Central memory CD8-positive, alpha-beta T cell (primary cell): Measurements from ENCODE around the gene DPP6.
"Not testable (repeated sequence)": the region's sequence is repeated elsewhere in the genome, so short reads cannot be mapped to it uniquely, and the experiment has no call there.

ENCODE experiments used
- ATAC-seq: fragments of 150-1000 bp; cut with Tn5 transposase; replicated peaks from 2 replicates; pipeline ENCODE4 v1.10.0; 2022; ENCODE audit warnings: mild to moderate bottlenecking, moderate FRiP score, moderate number of reproducible peaks; ENCODE audit not compliant: poor library complexity, severe bottlenecking; ENCODE audit errors: extremely low read depth
- DNase-seq, 2 donors: peaks; one replicate each; pipeline ENCODE4 v3.0.0; 2021; ENCODE audit warnings: low spot score in 2 of 2
- H3K27ac Mint-ChIP-seq: one replicate; pipeline ENCODE4 v1.8.0; 2022; ENCODE audit warnings: low read depth, mild to moderate bottlenecking, moderate library complexity, mixed read lengths
- H3K27me3 Mint-ChIP-seq: one replicate; pipeline ENCODE4 v1.8.0; 2022; ENCODE audit warnings: mixed read lengths
- H3K36me3 Mint-ChIP-seq: one replicate; pipeline ENCODE4 v1.8.0; 2022; ENCODE audit warnings: mild to moderate bottlenecking, moderate library complexity, mixed read lengths; ENCODE audit not compliant: insufficient read depth
- H3K4me1 Mint-ChIP-seq: one replicate; pipeline ENCODE4 v1.8.0; 2022; ENCODE audit warnings: mixed read lengths
- H3K4me3 Mint-ChIP-seq: one replicate; pipeline ENCODE4 v1.8.0; 2022; ENCODE audit warnings: mild to moderate bottlenecking, moderate library complexity, mixed read lengths
- H3K9me3 Mint-ChIP-seq: one replicate; pipeline ENCODE4 v1.8.0; 2022; ENCODE audit warnings: mixed read lengths

Gene DPP6

GRCh38 chr7:154922472-154922871 lies 870.3 kb downstream of the DPP6 start:
- ATAC-seq, DNase-seq, H3K4me3 Mint-ChIP-seq, H3K27ac Mint-ChIP-seq, H3K4me1 Mint-ChIP-seq, H3K27me3 Mint-ChIP-seq, H3K36me3 Mint-ChIP-seq, H3K9me3 Mint-ChIP-seq: not testable (repeated sequence)

DNA sequence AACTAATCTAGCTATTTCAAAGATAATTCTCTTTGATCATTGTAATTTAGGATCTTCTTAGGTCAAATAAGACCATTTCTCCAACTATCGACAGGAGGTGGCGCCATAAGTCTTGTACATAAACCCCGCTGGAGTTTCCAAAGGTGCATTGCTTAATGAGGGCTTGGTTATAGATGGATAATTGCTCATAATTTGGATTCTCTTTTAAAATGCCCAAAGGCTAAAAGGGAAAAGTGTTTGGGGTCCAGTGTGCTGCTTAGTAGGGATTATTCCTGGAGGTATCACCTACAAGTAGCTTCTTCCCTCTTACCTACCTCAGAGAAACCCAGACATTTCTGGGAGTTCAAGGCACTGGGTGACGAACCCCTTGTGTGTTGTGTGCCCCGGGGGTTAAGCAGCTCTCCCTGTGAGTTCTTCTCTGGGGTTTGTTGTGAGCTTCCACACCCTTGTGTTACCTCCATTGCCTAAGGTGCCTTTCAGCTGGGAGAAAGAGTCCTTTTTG lies 875.5 kb downstream of the DPP6 start:
- H3K27me3 Mint-ChIP-seq: no peaks in the 10 kb centered on the region
- ATAC-seq: peak; percentile 74
- H3K36me3 Mint-ChIP-seq: peaks cover 9% of the 10 kb centered on the region
- peak; percentile 57 to 68 for DNase-seq
- H3K4me3 Mint-ChIP-seq: peak overlapping the region; percentile 95
- H3K4me1 Mint-ChIP-seq: peaks cover 36% of the 10 kb centered on the region
- peak overlapping the region; percentile 99 for H3K27ac Mint-ChIP-seq
- H3K9me3 Mint-ChIP-seq: no peaks in the 10 kb centered on the region

GRCh38 chr7:154928136-154929005 lies 876.2 kb downstream of the DPP6 start:
- peak overlapping the region; percentile 99 for H3K27ac Mint-ChIP-seq
- ATAC-seq (peak; percentile 84), DNase-seq (peak; percentile 31 to 43)
- H3K4me1 Mint-ChIP-seq: peaks cover 36% of the 10 kb centered on the region
- H3K27me3 Mint-ChIP-seq: no peaks in the 10 kb centered on the region
- peak overlapping the region; percentile 95 for H3K4me3 Mint-ChIP-seq
- peaks cover 9% of the 10 kb centered on the region for H3K36me3 Mint-ChIP-seq
- H3K9me3 Mint-ChIP-seq: no peaks in the 10 kb centered on the region

GRCh38 chr7:154929006-154929726 lies 877.0 kb downstream of the DPP6 start:
- H3K27me3 Mint-ChIP-seq: no peaks in the 10 kb centered on the region
- ATAC-seq (no peak), DNase-seq (no peak)
- H3K4me1 Mint-ChIP-seq: peaks cover 36% of the 10 kb centered on the region
- H3K9me3 Mint-ChIP-seq: no peaks in the 10 kb centered on the region
- H3K36me3 Mint-ChIP-seq: peaks cover 9% of the 10 kb centered on the region
- peak overlapping the region; percentile 99 for H3K27ac Mint-ChIP-seq
- peak overlapping the region; percentile 95 for H3K4me3 Mint-ChIP-seq

DNA sequence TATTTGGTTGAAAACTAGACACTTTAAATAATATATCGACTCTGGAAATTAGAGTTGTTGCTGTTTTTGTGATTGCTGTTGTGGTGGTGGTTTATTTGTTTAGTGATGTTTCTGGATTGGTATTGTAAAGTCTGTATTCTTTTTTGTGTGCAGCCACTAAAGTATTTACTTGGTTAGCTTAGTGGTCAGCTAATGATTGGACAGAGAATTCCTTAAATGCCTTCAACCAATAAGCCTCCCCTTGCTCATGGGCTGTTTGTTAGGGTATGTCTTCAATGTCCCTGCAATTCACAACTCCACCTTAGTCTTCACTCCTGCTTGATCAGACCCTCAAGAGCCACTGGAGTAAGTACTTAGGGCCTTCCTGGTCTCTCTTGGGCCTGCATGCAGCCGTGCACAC lies 879.7 kb downstream of the DPP6 start:
- H3K27ac Mint-ChIP-seq: no peak overlapping the region
- ATAC-seq (no peak), DNase-seq (no peak)
- H3K9me3 Mint-ChIP-seq: peaks cover 6% of the 10 kb centered on the region
- no peak overlapping the region for H3K4me3 Mint-ChIP-seq
- peaks cover 49% of the 10 kb centered on the region for H3K4me1 Mint-ChIP-seq
- H3K27me3 Mint-ChIP-seq: no peaks in the 10 kb centered on the region
- peaks cover 9% of the 10 kb centered on the region for H3K36me3 Mint-ChIP-seq

DNA sequence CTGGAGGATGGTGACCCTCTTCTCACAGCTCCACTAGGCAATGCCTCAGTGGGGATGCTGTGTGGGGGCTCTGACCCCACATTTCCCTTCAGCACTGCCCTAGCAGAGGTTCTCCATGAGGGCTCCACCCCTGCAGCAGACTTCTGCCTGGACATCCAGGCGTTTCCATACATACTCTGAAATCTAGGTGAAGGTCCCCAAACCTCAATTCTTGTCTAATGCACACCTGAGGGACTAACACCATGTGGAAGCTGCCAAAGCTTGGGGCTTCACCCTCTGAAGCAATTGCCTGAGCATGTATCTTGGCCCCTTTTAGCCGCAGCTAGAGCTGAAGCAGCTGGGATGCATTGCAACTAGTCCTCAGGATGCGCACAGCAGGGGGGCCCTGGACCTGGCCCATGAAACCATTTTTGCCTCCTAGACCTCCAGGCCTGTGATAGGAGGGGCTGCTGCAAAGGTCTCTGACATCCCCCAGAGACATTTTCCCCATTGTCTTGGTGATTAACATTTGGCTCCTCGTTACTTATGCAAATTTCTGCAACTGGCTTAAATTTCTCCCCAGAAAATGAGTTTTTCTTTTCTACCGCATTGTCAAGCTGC lies 882.3 kb downstream of the DPP6 start:
- not testable (repeated sequence) for DNase-seq, H3K36me3 Mint-ChIP-seq, H3K27ac Mint-ChIP-seq, H3K27me3 Mint-ChIP-seq, H3K9me3 Mint-ChIP-seq, ATAC-seq, H3K4me3 Mint-ChIP-seq
- H3K4me1 Mint-ChIP-seq: peaks cover 37% of the 10 kb centered on the region

- Mint-ChIP-seq H3K36me3 (no peaks in the 10 kb centered on the region), H3K4me3 (no peak overlapping the region), H3K4me1 (peaks cover 19% of the 10 kb centered on the region), H3K27me3 (no peaks in the 10 kb centered on the region), H3K27ac (no peak overlapping the region), H3K9me3 (peaks cover 6% of the 10 kb centered on the region)
- ATAC-seq: no peak
- no peak for DNase-seq
Observed at GRCh38 chr7:154937837-154938236, 885.6 kb downstream of the DPP6 start.

DNA sequence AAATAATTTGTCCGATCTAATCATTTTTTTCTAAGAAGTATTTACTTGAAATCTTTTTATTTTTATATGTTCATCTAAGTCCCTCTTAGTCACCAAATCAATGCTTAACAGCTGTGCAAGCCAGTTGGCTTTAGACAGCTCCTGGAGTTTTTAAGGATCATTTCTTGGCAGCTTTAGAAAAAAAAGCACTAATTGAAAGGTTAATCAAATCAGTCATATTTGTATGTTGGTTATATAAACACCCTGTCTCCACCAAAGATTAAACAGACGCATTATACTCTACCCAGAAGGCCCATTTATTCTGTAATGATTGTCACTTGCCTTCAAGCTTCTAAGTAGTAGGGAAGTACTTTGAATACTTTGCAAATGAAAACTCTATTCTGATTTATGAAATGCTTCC lies 890.5 kb downstream of the DPP6 start:
- DNase-seq (no peak), ATAC-seq (no peak)
- no peaks in the 10 kb centered on the region for H3K27me3 Mint-ChIP-seq
- H3K27ac Mint-ChIP-seq: no peak overlapping the region
- H3K4me1 Mint-ChIP-seq: peaks cover 7% of the 10 kb centered on the region
- H3K4me3 Mint-ChIP-seq: no peak overlapping the region
- no peaks in the 10 kb centered on the region for H3K9me3 Mint-ChIP-seq
- H3K36me3 Mint-ChIP-seq: peaks cover 31% of the 10 kb centered on the region
